Measurements from ENCODE around the gene TMEM271.

Gene TMEM271

GRCh38 chr4:576245-576821, at the start of gene TMEM271:
TSS of gene TMEM271 (minus strand) at chr4:576295. CDS start at chr4:576062, 233 bp downstream.
- no peak for DNase-seq

GRCh38 chr4:625631-626161, 49.6 kb upstream of the TMEM271 start:
- DNase-seq: no peak

GRCh38 chr4:624705-625590, 48.9 kb upstream of the TMEM271 start, which contains the start of gene PDE6B:
TSS of gene PDE6B (plus strand) at chr4:625573. CDS start at chr4:625627, 54 bp downstream.
- DNase-seq: no peak

GRCh38 chr4:623914-624566, 47.9 kb upstream of the TMEM271 start:
- no peak for DNase-seq

GRCh38 chr4:622996-623913, 47.2 kb upstream of the TMEM271 start:
- no peak for DNase-seq

- DNase-seq: no peak
Observed at GRCh38 chr4:622071-622995, 46.2 kb upstream of the TMEM271 start.

- no peak for DNase-seq
Observed at GRCh38 chr4:621296-622070, 45.4 kb upstream of the TMEM271 start.

GRCh38 chr4:620851-621261, 44.8 kb upstream of the TMEM271 start:
- no peak for DNase-seq

GRCh38 chr4:620201-620600, 44.1 kb upstream of the TMEM271 start:
- DNase-seq: no peak

GRCh38 chr4:617644-618641, 41.8 kb upstream of the TMEM271 start:
- no peak for DNase-seq

GRCh38 chr4:616911-617643, 41.0 kb upstream of the TMEM271 start:
- DNase-seq: no peak

GRCh38 chr4:616091-616490, 40.0 kb upstream of the TMEM271 start:
- DNase-seq: no peak

- no peak for DNase-seq
Observed at GRCh38 chr4:613126-613525, 37.0 kb upstream of the TMEM271 start.

- DNase-seq: no peak
Observed at GRCh38 chr4:612749-613125, 36.6 kb upstream of the TMEM271 start.

GRCh38 chr4:612052-612748, 36.1 kb upstream of the TMEM271 start:
- no peak for DNase-seq

- DNase-seq: no peak
Observed at GRCh38 chr4:610411-611261, 34.5 kb upstream of the TMEM271 start.

All from stimulated activated naive CD4-positive, alpha-beta T cell treated with Interleukin-2 at 50 U/mL for 16 hours (primary cell).